Islet of Langerhans (tissue), 1 donor: ENCODE measurements around the gene OR52A1.

Experiments
- FAIRE-seq: peaks from one replicate; lab custom pipeline; 2011; peaks lifted over from hg19 to GRCh38; lab: Jason Lieb, UNC

Gene OR52A1

DNA sequence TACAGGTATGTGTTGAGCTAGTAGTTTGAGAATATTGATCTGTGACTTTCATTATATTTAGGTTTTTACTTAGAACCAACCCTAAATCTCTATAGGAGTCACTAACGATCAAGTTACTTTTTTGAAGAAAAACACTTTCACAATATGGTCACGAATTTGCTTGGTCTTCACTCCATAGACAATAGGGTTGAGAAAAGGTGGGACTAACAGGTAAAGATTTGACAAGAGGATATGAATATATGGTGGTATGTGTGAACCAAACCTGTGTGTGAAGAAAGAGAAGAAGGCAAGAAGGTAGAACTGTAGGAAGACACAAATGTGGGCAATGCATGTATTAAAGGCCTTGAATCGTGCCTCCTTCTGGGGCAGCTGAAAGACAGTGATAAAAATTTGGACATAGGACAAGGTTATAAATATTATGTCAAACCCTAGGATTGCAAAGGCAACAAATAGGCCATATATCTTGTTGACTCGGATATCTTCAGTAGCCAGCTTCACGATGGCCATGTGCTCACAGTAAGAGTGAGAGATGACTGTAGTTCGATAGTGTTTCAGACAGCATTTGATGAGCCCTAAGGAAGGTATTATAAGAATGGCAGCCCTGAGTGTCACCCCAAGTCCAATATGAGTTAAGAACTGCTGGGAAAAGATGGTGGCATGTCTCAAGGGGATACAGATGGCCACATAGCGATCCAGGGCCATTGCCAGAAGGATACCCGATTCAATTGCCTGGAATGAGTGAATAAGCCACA lies 22.8 kb downstream of the OR52A1 start:
- FAIRE-seq, result no peak

DNA sequence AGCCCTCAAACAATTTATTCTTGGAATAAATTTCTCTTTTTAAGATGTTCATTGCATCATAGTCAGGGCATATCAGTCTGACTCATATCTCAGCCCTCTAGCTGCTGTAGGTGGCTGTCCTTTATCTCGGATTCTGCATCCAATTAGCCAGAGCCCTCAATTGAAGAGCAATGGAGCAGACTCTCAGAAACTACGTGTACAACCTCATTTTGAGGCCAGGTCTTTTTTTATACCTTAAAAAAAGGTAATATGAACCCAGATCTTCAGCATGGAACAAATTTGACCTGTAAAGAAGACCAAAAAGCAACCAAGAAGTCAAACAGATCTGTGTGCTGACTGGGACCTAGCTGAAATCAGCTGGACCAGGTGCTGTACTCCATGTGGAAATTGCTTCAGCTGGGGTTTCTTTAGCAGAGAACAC lies 25.1 kb downstream of the OR52A1 start:
- no peak for FAIRE-seq

GRCh38 chr11:5124891-5125620 lies 29.5 kb downstream of the OR52A1 start:
- no peak for FAIRE-seq

DNA sequence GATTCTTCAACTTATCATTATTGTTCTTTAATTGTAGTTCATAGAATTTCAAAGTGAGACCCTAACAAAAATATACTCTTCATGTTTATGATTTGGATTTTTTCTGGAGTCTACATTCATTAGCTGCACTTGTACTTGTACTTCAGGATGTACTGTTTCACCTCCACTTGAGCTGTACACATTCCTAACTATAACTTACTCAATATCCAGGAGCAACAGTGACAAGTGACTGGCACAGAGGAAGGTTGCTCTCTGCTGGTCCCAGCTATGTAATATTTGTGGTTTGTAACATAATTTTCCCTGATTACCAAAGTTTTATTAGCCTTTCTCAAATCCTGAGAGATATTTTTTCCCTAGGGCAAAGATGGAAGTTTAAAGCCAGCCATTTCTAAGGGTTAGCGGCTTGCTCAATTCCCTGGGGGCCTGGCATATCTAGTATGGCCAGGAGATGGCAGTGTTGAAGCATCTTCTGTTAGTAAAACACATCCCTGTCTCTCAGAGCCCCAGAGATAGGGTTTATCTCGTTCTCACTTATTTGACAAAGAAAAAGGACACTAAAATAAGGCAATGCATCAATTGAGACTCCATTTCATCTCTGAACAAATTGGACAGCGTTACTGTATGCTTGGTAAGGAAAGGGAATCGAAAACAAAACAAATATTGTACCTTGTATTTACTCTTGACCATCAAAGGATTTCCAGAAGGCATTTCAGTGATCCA lies 30.6 kb downstream of the OR52A1 start:
- peak; percentile 82 for FAIRE-seq

GRCh38 chr11:5118893-5119292 lies 35.7 kb downstream of the OR52A1 start:
- no peak for FAIRE-seq

DNA sequence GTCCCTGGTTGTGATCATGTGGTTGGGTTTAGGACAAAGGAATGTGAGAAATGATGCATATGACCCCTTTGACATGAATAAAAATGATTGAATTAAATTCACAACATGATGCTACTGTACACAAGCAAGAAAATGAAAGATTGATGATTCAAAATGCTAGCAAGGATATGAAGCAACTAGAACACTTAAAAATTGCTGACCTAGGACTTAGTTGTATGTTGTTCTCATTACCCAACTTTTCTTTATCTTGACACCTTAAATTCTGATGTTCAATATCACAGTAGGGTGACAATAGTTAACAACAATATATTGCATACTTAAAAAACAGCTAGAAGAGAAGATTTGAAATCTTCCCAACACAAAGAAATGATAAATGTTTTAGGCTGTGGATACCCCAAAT lies 37.0 kb downstream of the OR52A1 start:
- no peak for FAIRE-seq

- no peak for FAIRE-seq
These were observed 39.2 kb downstream of the OR52A1 start for GRCh38 chr11:5115339-5115738.

GRCh38 chr11:5107285-5107684 lies 47.3 kb downstream of the OR52A1 start:
- FAIRE-seq, result no peak

DNA sequence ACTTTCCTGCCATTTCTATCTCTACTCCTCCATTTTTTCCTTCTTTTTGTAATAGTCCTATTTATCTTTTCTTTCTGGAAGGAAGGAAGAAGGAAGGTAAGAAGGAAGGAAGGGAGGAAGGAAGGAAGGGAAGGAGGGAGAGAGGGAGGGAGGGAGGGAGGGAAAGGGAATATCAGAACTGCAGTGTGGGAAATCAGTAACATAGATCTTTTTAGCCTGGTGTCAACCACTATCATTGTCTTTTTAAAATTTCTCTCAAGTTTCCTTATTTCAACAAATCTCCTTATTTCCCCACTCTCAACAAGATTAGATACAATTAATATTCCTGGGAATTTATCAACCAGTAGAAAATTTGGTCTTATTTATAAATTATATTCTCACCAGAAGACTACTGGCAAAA lies 51.5 kb downstream of the OR52A1 start:
- no peak for FAIRE-seq

DNA sequence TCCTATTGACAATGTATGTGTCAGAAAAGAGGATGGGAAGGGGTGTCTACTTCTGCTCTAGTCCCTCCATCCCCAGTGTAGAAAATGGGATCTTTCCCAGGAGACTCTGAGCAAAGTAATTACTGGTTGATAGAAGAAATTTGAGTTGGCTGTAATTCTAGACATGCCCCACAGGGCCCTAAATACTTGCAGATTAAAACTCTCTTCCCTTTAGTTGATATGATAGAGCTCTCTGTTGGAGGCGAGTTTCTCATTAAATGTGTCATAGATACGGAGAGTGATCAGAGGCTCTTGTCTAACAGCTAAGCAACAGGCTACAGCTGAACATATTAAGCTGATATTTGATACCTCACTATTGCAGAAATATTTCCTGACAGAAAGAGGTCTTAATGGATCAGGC lies 52.3 kb downstream of the OR52A1 start:
- FAIRE-seq, result no peak

- no peak for FAIRE-seq
These were observed 58.5 kb downstream of the OR52A1 start for GRCh38 chr11:5096011-5096410.
